NCI-H146 (cell line): ENCODE measurements around the gene PNMA5.
A peak's percentile ranks its signal among the peaks of the same experiment; 100 is the strongest.

ENCODE experiments used
- DNase-seq: peaks from one replicate; lab custom pipeline; 2025; lab: John Stamatoyannopoulos, UW

Gene PNMA5

GRCh38 chrX:152958524-152959465, 35.1 kb downstream of the PNMA5 start:
- DNase-seq: peak; percentile 65

GRCh38 chrX:152958047-152958446, 35.9 kb downstream of the PNMA5 start:
- DNase-seq: no peak

- no peak for DNase-seq
These were observed 43.1 kb downstream of the PNMA5 start for GRCh38 chrX:152950786-152951185.

GRCh38 chrX:152949114-152949513, 44.8 kb downstream of the PNMA5 start:
- DNase-seq: no peak

- no peak for DNase-seq
These were observed 47.2 kb downstream of the PNMA5 start for GRCh38 chrX:152946681-152947080.

- no peak for DNase-seq
These were observed 48.6 kb downstream of the PNMA5 start for GRCh38 chrX:152945021-152945979.

GRCh38 chrX:152943826-152944225, 50.1 kb downstream of the PNMA5 start:
- DNase-seq: no peak

GRCh38 chrX:152942077-152942442, 51.9 kb downstream of the PNMA5 start:
- no peak for DNase-seq

- peak; percentile 92 for DNase-seq
These were observed 52.4 kb downstream of the PNMA5 start for GRCh38 chrX:152941328-152942076.
